HepG2 (cell line): ENCODE results near the gene ID4. TPM values are rescaled to one million over a fixed set of nuclear protein-coding genes. Genes with fewer than 3 reads are reported as not detected.

ENCODE experiments used
- AGO2 ChIP-seq: fragments of 200-400 bp; formaldehyde crosslinking; optimal IDR thresholded peaks from 2 replicates; pipeline ENCODE3; 2017; ENCODE audit warnings: mild to moderate bottlenecking, low read depth, low read length, moderate library complexity
- ATAD3A ChIP-seq: sonication (generic); formaldehyde crosslinking; IDR thresholded peaks from 2 replicates; pipeline ENCODE4 v1.4.0; 2020; ENCODE audit warnings: missing genetic modification reagents
- BATF2 ChIP-seq: sonication (generic); formaldehyde crosslinking; IDR thresholded peaks from 2 replicates; pipeline ENCODE4 v1.8.0; 2022; ENCODE audit warnings: mild to moderate bottlenecking, missing genetic modification reagents, moderate library complexity
- CBX2 ChIP-seq, 2 experiments: fragments of 200-600 bp in 1 of 2; sonication (generic); formaldehyde crosslinking in 1 of 2; IDR thresholded peaks; 2 replicates each; pipeline versions ENCODE4 v1.7.0 to v1.8.1; 2018 to 2022; ENCODE audit warnings: low read depth in 2 of 2, low read length in 1 of 2, mild to moderate bottlenecking in 1 of 2, missing genetic modification reagents in 1 of 2
- FOSL1 ChIP-seq: sonication (generic); formaldehyde crosslinking; IDR thresholded peaks from 2 replicates; pipeline ENCODE4 v1.9.0; 2021; ENCODE audit warnings: missing genetic modification reagents, borderline replicate concordance
- NFIB ChIP-seq: sonication (generic); formaldehyde crosslinking; IDR thresholded peaks from 2 replicates; pipeline ENCODE4 v1.9.0; 2021; ENCODE audit warnings: missing genetic modification reagents, mild to moderate bottlenecking, borderline replicate concordance
- NFRKB ChIP-seq: fragments of 450-650 bp; IDR thresholded peaks from 2 replicates; pipeline ENCODE4 v1.6.1; 2017
- NR2F2 ChIP-seq: IDR thresholded peaks from 2 replicates; pipeline ENCODE4 v1.6.1; 2012; ENCODE audit warnings: low read depth, inconsistent platforms, borderline replicate concordance
- PCBP2 ChIP-seq: fragments of 200-400 bp; formaldehyde crosslinking; optimal IDR thresholded peaks from 2 replicates; pipeline ENCODE3; 2018; ENCODE audit warnings: low read length, low read depth; ENCODE audit not compliant: poor library complexity, severe bottlenecking
- RFX1 ChIP-seq: fragments of 450-650 bp; IDR thresholded peaks from 2 replicates; pipeline ENCODE4 v1.6.1; 2017
- SETDB1 ChIP-seq: sonication (generic); formaldehyde crosslinking; IDR thresholded peaks from 2 replicates; pipeline ENCODE4 v1.5.1; 2020; ENCODE audit warnings: missing genetic modification reagents, mild to moderate bottlenecking, borderline replicate concordance
- SMARCC2 ChIP-seq: fragments of 450-650 bp; IDR thresholded peaks from 2 replicates; pipeline ENCODE4 v1.6.1; 2017; ENCODE audit warnings: antibody characterized with exemption, mild to moderate bottlenecking
- SMYD3 ChIP-seq: sonication (generic); formaldehyde crosslinking; IDR thresholded peaks from 2 replicates; pipeline ENCODE4 v1.8.1; 2023; ENCODE audit warnings: mild to moderate bottlenecking, missing genetic modification reagents
- TCF7L2 ChIP-seq: IDR thresholded peaks from 2 replicates; pipeline ENCODE4 v1.6.1; 2011; ENCODE audit warnings: mild to moderate bottlenecking, low read depth, low read length, moderate library complexity
- TEAD3 ChIP-seq: optimal IDR thresholded peaks from 2 replicates; pipeline ENCODE3; 2016; ENCODE audit warnings: borderline replicate concordance
- TRIM24 ChIP-seq: sonication (generic); formaldehyde crosslinking; IDR thresholded peaks from 2 replicates; pipeline ENCODE4 v1.8.0; 2022; ENCODE audit warnings: mild to moderate bottlenecking, missing genetic modification reagents
- UBTF ChIP-seq: sonication (generic); formaldehyde crosslinking; IDR thresholded peaks from 2 replicates; pipeline ENCODE4 v1.4.0; 2020; ENCODE audit warnings: mild to moderate bottlenecking, missing genetic modification reagents
- ZEB1 ChIP-seq: IDR thresholded peaks from 2 replicates; pipeline ENCODE4 v1.6.1; 2012; ENCODE audit warnings: mild to moderate bottlenecking, low read depth, inconsistent platforms; ENCODE audit not compliant: insufficient replicate concordance
- ZNF224 ChIP-seq: sonication (generic); formaldehyde crosslinking; IDR thresholded peaks from 2 replicates; pipeline ENCODE4 v1.5.0; 2020; ENCODE audit warnings: mild to moderate bottlenecking, missing genetic modification reagents
- ZNF24 ChIP-seq: fragments of 450-650 bp; IDR thresholded peaks from 2 replicates; pipeline ENCODE4 v1.6.1; 2017; ENCODE audit warnings: antibody characterized with exemption, mild to moderate bottlenecking
- ZNF282 ChIP-seq: fragments of 450-650 bp; IDR thresholded peaks from 2 replicates; pipeline ENCODE4 v1.6.1; 2018; ENCODE audit not compliant: partially characterized antibody
- ZNF335 ChIP-seq: sonication (generic); formaldehyde crosslinking; IDR thresholded peaks from 2 replicates; pipeline ENCODE4 v1.4.0; 2020; ENCODE audit warnings: missing genetic modification reagents
- ZNF616 ChIP-seq: sonication (generic); formaldehyde crosslinking; IDR thresholded peaks from 2 replicates; pipeline ENCODE4 v1.5.0; 2020; ENCODE audit warnings: low read depth, mild to moderate bottlenecking, missing genetic modification reagents
- polyA plus RNA-seq, 8 experiments: library from polyadenylated mRNA; depleted of rRNA in 3 of 8; stranded (reverse) in 7 of 8; unstranded in 1 of 8; fragments of >200 nt; fragmentation: Illumina TruSeq in 4 of 8; extraction: Trizol in 4 of 8; gene quantifications; 2 replicates each; pipeline versions ENCODE4 v1.2.1 to v1.2.3, GENCODE V29; 2011 to 2016; ENCODE audit warnings: low read depth in 4 of 8, missing spikeins in 1 of 8, mixed read lengths in 1 of 8; ENCODE audit not compliant: insufficient read depth in 1 of 8
- total RNA-seq, 5 experiments: library from RNA; depleted of rRNA; stranded (reverse); fragments of >200 nt; fragmentation: Illumina TruSeq; extraction: Trizol; gene quantifications; 2 replicates each; pipeline ENCODE4 v1.2.3, GENCODE V29; 2016; ENCODE audit warnings: low read depth in 1 of 5
- TF ChIP-seq, protein P1 (sequence below): IDR thresholded peaks from 2 replicates; pipeline ENCODE4 v1.6.1; 2016; ENCODE audit warnings: missing biosample characterization, missing genetic modification reagents, low read depth

The ID4 gene
- total and polyA plus RNA-seq, 2 of the 13 experiments (the other 11 are each of a cell fraction or from before 2014, with no cell fraction given), result 0.20 to 0.44 TPM

GRCh38 chr6:19804205-19805128 lies 32.7 kb upstream of the ID4 start (continued):
- TF ChIP-seq BATF2 (CRISPR knock-in tag) (no peak), SETDB1 (CRISPR knock-in tag) (no peak), SMARCC2 (no peak), TEAD3 (CRISPR knock-in tag) (peak; percentile 89), UBTF (CRISPR knock-in tag) (peak; percentile 88), PCBP2 (no peak), TRIM24 (no peak), ZEB1 (no peak), RFX1 (peak; percentile 100), ZNF616 (CRISPR knock-in tag) (peak; percentile 67; the same call in 1 of the 2 replicates), ZNF224 (peak; percentile 61; the same call in 1 of the 2 replicates), ZNF24 (0 out of 2 replicates have a peak, but pooled peaks have one; percentile 37), CBX2 (IDR thresholded peaks at IDR 0.05; ENCODE audit: low read depth, low read length) (no peak), CBX2 (CRISPR knock-in tag; IDR thresholded peaks at IDR 0.05; ENCODE audit: low read depth) (peak; percentile 53; the same call in 1 of the 2 replicates), TCF7L2 (no peak), NFIB (no peak), AGO2 (peak; percentile 73), FOSL1 (CRISPR knock-in tag) (0 out of 2 replicates have a peak, but pooled peaks have one; percentile 28), NR2F2 (peak; percentile 15; the same call in 1 of the 2 replicates), ATAD3A (CRISPR knock-in tag) (no peak), NFRKB (no peak), ZNF282 (no peak), SMYD3 (0 out of 2 replicates have a peak, but pooled peaks have one; percentile 30), ZNF335 (CRISPR knock-in tag) (no peak)
- TF ChIP-seq, protein P1, sequence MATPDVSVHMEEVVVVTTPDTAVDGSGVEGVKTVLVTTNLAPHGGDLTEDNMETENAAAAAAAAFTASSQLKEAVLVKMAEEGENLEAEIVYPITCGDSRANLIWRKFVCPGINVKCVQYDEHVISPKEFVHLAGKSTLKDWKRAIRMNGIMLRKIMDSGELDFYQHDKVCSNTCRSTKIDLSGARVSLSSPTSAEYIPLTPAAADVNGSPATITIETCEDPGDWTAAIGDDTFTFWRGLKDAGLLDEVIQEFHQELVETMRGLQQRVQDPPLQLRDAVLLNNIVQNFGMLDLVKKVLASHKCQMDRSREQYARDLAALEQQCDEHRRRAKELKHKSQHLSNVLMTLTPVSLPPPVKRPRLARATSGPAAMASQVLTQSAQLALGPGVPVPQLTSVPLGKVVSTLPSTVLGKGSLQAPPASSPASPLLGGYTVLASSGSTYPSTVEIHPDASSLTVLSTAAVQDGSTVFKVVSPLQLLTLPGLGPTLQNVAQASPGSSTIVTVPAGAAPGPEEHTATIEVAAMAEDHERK (CRISPR knock-in tag), result peak; percentile 38; the same call in 1 of the 2 replicates
